ENCODE results near the gene COX7A2L.

The COX7A2L gene

DNA sequence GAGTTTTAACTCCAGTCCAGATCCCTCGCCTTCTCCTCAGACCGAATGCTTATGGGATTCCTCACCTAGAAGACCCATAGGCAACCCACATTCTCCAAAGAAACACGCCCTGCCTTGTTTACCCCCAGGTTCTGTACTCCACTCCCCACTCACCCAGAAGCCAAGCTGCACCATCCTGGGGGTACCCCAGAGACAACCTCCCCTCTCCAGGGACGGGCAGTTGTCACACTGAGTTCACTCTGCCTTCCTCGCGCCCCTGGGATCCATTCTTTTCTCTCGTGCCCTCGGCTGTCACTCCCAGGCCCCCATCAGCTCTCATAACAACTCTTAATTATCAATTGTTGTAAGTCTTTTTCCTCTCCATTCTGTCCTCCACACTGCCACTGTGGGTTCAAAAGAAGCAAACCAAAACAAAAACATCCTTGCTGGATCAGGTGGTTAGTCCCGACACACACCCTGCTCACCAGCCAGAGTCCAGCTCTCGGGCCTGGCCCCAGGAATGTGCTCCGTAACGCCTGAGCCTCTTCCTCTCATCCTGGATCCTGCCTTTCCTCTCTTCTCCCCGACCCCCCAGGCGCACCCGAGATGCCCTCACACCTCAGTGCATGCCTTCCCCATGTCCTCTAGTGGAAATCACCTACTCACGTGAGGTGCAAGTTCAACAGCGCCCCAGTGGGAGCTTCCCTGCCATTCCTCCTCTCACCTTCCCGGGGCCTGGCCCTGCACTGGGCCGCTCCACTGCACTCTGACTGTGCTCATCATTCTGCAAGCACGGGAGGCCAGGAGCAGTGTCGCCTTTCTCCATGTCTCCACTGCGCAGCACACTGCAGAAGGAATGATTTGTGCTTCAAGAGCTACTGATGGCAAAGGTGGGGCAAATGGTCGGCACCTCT lies 20.7 kb downstream of the COX7A2L start:
- POLR2A ChIA-PET (ENCODE audit: low non-redundant PET), result no interaction called here

DNA sequence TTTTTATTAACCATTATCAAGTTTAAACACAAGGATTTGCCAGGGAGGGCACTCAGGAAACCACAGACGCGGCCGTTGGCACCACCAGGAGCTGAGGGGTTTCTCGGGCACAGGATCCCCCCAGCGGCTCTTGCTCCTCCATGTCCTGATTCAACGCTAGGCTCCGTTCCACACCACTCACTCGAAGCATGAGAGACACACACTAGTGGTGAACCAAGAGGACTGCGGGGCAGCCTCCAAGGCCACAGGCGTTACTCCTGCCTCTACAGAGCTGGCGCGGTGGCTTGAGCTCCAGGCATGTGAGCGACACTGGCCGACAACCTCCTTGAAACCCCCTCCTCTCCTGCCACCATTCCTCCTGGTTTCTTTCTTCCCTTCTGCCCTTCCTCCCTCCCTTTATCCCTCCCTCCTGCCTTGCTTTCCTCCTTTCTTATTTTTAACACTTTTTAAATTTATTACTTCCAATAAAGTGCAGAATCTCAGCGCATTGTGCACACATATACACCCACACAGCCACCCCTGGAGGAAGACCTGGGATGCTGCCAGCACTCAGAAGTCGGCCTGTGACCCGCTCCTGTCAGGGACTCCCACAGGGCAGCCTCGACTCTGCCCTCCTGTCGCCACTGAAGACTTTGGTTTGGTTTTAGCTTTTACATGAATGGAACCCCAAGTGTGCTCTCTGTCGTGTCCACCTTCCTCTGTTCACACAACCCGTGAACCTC lies 21.7 kb downstream of the COX7A2L start:
- TF ChIP-seq, protein P1, sequence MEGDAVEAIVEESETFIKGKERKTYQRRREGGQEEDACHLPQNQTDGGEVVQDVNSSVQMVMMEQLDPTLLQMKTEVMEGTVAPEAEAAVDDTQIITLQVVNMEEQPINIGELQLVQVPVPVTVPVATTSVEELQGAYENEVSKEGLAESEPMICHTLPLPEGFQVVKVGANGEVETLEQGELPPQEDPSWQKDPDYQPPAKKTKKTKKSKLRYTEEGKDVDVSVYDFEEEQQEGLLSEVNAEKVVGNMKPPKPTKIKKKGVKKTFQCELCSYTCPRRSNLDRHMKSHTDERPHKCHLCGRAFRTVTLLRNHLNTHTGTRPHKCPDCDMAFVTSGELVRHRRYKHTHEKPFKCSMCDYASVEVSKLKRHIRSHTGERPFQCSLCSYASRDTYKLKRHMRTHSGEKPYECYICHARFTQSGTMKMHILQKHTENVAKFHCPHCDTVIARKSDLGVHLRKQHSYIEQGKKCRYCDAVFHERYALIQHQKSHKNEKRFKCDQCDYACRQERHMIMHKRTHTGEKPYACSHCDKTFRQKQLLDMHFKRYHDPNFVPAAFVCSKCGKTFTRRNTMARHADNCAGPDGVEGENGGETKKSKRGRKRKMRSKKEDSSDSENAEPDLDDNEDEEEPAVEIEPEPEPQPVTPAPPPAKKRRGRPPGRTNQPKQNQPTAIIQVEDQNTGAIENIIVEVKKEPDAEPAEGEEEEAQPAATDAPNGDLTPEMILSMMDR (conservative IDR thresholded peaks at IDR 0.05; ENCODE audit: low read depth), result no peak
- H3K27ac ChIP-seq, result 0 out of 2 replicates have a peak overlapping the region, but pooled peaks have one; percentile 16
- ChIA-PET POLR2A (ENCODE audit: low non-redundant PET) (no interaction called here), CTCF (interaction anchor here (0.6 kb wide), 1 partner anchor 374 kb away, joined by 3 read pairs; no protein-coding TSS in a partner anchor)
- no peak for DNase-seq (ENCODE audit: low spot score)

More for the DNA sequence above, 20.7 kb downstream of the COX7A2L start:
- CTCF ChIA-PET, result no interaction called here
- H3K27ac ChIP-seq, result peak overlapping the region; percentile 16; the same call in 1 of the 2 replicates
- no peak for DNase-seq (ENCODE audit: low spot score)
- TF ChIP-seq, protein P1 (conservative IDR thresholded peaks at IDR 0.05; ENCODE audit: low read depth), result no peak

DNA sequence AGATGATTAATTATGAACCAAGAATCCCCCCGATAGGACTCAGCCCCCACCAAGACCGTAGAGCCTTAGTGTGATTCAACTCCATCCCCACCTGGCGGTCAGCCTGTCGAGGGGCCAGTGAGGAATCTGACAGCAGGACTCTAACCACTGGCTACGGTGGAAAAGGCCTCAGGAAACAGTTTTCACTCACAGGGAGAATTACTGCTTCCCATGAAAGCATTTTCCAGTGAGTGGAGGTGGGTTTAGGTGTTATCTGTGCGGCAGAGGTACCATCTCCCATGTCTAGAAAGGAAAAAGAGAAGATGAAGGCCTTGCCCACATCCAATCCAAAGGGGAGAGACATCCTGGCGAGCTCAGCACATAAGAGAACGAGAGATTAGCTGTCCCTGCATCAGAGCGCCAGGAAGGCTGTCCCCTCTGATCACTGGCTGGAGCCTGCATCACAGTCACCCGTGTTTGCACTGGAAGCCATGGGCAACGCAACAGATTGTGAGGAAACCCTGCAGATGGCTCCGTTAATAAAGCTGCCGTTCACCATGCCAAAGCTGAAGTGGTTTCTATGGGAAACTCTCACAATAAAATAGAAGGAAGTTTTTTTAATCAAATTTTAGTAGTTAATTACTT lies 22.3 kb downstream of the COX7A2L start:
- CTCF ChIA-PET, result interaction anchor here (1.0 kb wide), 1 partner anchor 10 kb away, joined by 3 read pairs; no protein-coding TSS in a partner anchor
- DNase-seq (ENCODE audit: low spot score), result no peak
- POLR2A ChIA-PET (ENCODE audit: low non-redundant PET), result no interaction called here
- no peak overlapping the region for H3K27ac ChIP-seq
- TF ChIP-seq, protein P1 (conservative IDR thresholded peaks at IDR 0.05; ENCODE audit: low read depth), result no peak

DNA sequence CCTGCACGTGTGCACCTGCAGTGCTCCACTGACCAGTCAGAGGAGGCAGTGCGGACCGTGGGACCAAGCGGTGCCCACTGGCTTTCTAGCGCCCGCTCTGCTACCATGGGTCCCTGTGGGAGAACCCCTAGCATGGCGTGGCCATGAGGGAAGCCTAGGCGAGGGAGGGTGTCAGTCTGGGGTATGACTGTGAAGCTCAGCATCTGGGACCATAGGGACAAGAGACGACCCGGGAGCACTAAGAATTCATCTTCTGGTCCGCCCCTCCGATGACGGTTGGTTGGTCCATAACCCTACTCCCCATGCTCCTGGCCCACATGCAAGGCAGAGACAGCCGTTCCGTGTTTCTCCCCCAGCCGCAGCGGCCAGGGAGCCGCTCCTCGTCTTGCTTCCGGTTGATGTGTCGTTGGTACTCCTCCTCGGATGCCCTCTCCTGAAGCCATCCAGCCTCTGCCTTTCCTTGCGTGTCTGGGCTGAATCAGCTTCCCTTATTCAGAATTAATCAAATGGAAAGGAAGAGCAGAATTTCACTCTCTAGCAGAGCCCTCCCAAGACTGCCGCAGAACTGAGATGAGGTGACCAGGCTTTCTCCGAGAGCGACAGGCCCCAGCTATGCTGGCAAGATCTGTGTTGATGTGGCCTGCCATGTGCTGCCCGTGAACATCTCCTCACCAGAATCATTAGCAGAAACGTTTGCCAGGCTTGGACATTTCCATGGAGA lies 23.0 kb downstream of the COX7A2L start:
- no peak for DNase-seq (ENCODE audit: low spot score)
- TF ChIP-seq, protein P1 (conservative IDR thresholded peaks at IDR 0.05; ENCODE audit: low read depth), result no peak
- H3K27ac ChIP-seq, result no peak overlapping the region
- CTCF ChIA-PET, result interaction anchor here (1.0 kb wide), 1 partner anchor 10 kb away, joined by 3 read pairs; no protein-coding TSS in a partner anchor
- POLR2A ChIA-PET (ENCODE audit: low non-redundant PET), result no interaction called here

DNA sequence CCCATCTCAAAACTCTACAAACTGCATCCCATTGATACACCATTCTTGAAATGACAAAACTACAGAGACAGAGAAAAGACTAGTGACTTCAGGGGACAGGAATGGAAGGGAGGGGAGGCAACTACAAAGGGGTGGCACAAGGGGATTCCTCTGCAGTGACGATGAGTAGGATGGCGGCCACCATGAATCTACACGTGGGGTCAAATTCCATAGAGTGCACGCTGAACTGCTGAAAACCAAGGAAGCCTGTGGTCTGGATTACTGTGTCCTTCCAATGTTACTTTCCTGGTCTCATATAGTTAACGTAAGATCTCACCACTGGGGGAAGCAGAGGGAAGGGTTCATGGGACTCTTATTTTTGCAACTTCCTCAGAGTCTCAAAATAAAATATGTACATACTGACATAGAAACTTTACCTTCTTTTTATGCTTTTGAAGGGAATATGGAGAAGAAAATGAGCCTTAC lies 23.6 kb downstream of the COX7A2L start:
- TF ChIP-seq, protein P1 (conservative IDR thresholded peaks at IDR 0.05; ENCODE audit: low read depth), result no peak
- CTCF ChIA-PET, result no interaction called here
- no peak for DNase-seq (ENCODE audit: low spot score)
- no peak overlapping the region for H3K27ac ChIP-seq
- POLR2A ChIA-PET (ENCODE audit: low non-redundant PET), result no interaction called here
